HUES64 (cell line): ENCODE measurements around the gene TMEM138.

Source experiments
- H3K27ac ChIP-seq: 2 replicates; pipeline ENCODE4 v1.7.0; 2013; ENCODE audit warnings: low read depth, low read length, inconsistent platforms
- H3K27me3 ChIP-seq: 2 replicates; pipeline ENCODE4 v1.6.1; 2013; ENCODE audit warnings: mild to moderate bottlenecking, low read length; ENCODE audit not compliant: insufficient read depth
- H3K36me3 ChIP-seq: 2 replicates; pipeline ENCODE4 v1.6.1; 2013; ENCODE audit warnings: mild to moderate bottlenecking, low read length; ENCODE audit not compliant: insufficient read depth
- H3K4me1 ChIP-seq: 2 replicates; pipeline ENCODE4 v1.6.1; 2013; ENCODE audit warnings: mild to moderate bottlenecking, low read length, moderate library complexity; ENCODE audit not compliant: insufficient read depth
- H3K4me3 ChIP-seq: 2 replicates; pipeline ENCODE4 v1.5.1; 2013; ENCODE audit warnings: mild to moderate bottlenecking, low read length, moderate library complexity
- H3K9ac ChIP-seq: 2 replicates; pipeline ENCODE4 v1.6.1; 2013; ENCODE audit warnings: mild to moderate bottlenecking, low read depth, low read length
- H3K9me3 ChIP-seq: 2 replicates; pipeline ENCODE4 v1.6.1; 2013; ENCODE audit warnings: low read depth, low read length; ENCODE audit not compliant: insufficient read depth
- WGBS: fragments of 150-250, 120-280 bp; methylation state at CpG from one replicate; pipeline ENCODE4 v1.1.7; 2013; ENCODE audit warnings: missing lambda C conversion rate; 5-methylcytosine and 5-hydroxymethylcytosine counted together

Gene TMEM138

GRCh38 chr11:61414547-61414946 lies 52.4 kb downstream of the TMEM138 start:
- peaks cover 99% of the 10 kb centered on the region for H3K36me3 ChIP-seq
- no peaks in the 10 kb centered on the region for H3K9me3 ChIP-seq
- H3K4me3 ChIP-seq = no peak overlapping the region
- no peaks in the 10 kb centered on the region for H3K27me3 ChIP-seq
- H3K27ac ChIP-seq = no peak overlapping the region
- no peaks in the 10 kb centered on the region for H3K4me1 ChIP-seq
- H3K9ac ChIP-seq = no peak overlapping the region
- WGBS = 98% methylated on average over 2 of the region's 2 CpGs

GRCh38 chr11:61415381-61415780 lies 53.2 kb downstream of the TMEM138 start:
- no peaks in the 10 kb centered on the region for H3K4me1 ChIP-seq
- H3K9ac ChIP-seq = no peak overlapping the region
- 97% methylated on average over 5 of the region's 6 CpGs for WGBS
- peaks cover 99% of the 10 kb centered on the region for H3K36me3 ChIP-seq
- H3K4me3 ChIP-seq = no peak overlapping the region
- no peaks in the 10 kb centered on the region for H3K27me3 ChIP-seq
- no peak overlapping the region for H3K27ac ChIP-seq
- no peaks in the 10 kb centered on the region for H3K9me3 ChIP-seq

GRCh38 chr11:61416941-61417340 lies 54.8 kb downstream of the TMEM138 start:
- H3K4me1 ChIP-seq = no peaks in the 10 kb centered on the region
- H3K36me3 ChIP-seq = peaks cover 99% of the 10 kb centered on the region
- H3K9ac ChIP-seq = no peak overlapping the region
- H3K9me3 ChIP-seq = no peaks in the 10 kb centered on the region
- 96% methylated on average over 3 of the region's 3 CpGs for WGBS
- H3K4me3 ChIP-seq = no peak overlapping the region
- no peaks in the 10 kb centered on the region for H3K27me3 ChIP-seq
- H3K27ac ChIP-seq = no peak overlapping the region

- Histone ChIP-seq H3K9me3 (no peaks in the 10 kb centered on the region), H3K4me3 (no peak overlapping the region), H3K9ac (no peak overlapping the region), H3K36me3 (peaks cover 99% of the 10 kb centered on the region), H3K27me3 (no peaks in the 10 kb centered on the region), H3K27ac (no peak overlapping the region), H3K4me1 (no peaks in the 10 kb centered on the region)
- WGBS = 91% methylated on average over 2 of the region's 2 CpGs
Observed at GRCh38 chr11:61417670-61418069, 55.5 kb downstream of the TMEM138 start.

GRCh38 chr11:61418136-61418535 lies 56.0 kb downstream of the TMEM138 start:
- Histone ChIP-seq H3K4me1 (no peaks in the 10 kb centered on the region), H3K9ac (no peak overlapping the region), H3K27ac (no peak overlapping the region), H3K9me3 (no peaks in the 10 kb centered on the region), H3K4me3 (no peak overlapping the region), H3K27me3 (no peaks in the 10 kb centered on the region), H3K36me3 (peaks cover 96% of the 10 kb centered on the region)
